ENCODE data around the gene RAF1. TPM values are rescaled to one million over a fixed set of nuclear protein-coding genes. Genes with fewer than 3 reads are reported as not detected.

RAF1 gene
- total and polyA plus RNA-seq, 2 donors (not counting 3 experiments of a cell fraction or from before 2014, with no cell fraction given) = 73.8 to 86.2 TPM

DNA sequence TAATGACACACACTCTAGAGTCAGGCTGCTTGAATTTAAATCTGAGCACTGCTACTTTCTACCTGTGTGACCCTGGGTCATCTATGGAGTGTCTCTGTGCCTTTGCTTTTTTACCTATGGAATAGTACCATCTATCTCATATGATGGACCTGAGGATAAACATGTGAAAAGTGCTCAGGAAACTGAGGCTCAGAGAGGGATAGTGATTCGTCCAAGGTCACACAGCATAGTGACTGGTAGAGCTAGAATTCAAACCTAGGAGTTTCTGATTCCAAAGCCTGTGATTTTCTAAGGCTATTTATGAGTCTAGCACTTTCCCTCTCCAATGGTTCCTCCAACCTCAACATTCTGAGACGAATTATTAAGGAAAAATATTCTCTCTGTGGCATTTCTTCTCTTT, 32.0 kb upstream of the RAF1 start:
- no peak for TF ChIP-seq CTCF (IDR thresholded peaks at IDR 0.05; ENCODE audit: extremely low read depth in 1 of 2, insufficient read depth in 1 of 2, low read depth in 1 of 2, low read length in 2 of 2)
- TF ChIP-seq EZH2 (IDR thresholded peaks at IDR 0.05; ENCODE audit: borderline replicate concordance, low read depth, low read length, severe bottlenecking) = no peak
- no peak for TF ChIP-seq POLR2A (IDR thresholded peaks at IDR 0.05; ENCODE audit: low read depth, low read length)
- dilution Hi-C loops (cut with MboI; ENCODE audit: extremely low pct_ligation_motif_present, low sequenced_read_pairs) = no loop called here

GRCh38 chr3:12695112-12695511, 31.2 kb upstream of the RAF1 start:
- BruUV-seq (replicated peaks) = no TSS peak
- FAIRE-seq (no peak), DNase-seq (ENCODE audit: low read depth, low spot score) (no peak)
- H3K27me3 ChIP-seq (ENCODE audit: control insufficient read depth in 2 of 2, insufficient read depth in 2 of 2, low read length in 2 of 2) = peaks cover 0 to 2% of the 10 kb centered on the region in 2 experiments
- no peaks in the 10 kb centered on the region for H3K79me2 ChIP-seq (ENCODE audit: control insufficient read depth, insufficient read depth, low read length)
- no peaks in the 10 kb centered on the region for H3K9me3 ChIP-seq (replicated peaks; ENCODE audit: control insufficient read depth, insufficient read depth, low read length)
- dilution Hi-C loops (cut with MboI; ENCODE audit: extremely low pct_ligation_motif_present, low sequenced_read_pairs) (no loop called here), intact Hi-C loops (cut with micrococcal nuclease) (no loop called here)
- H3K4me1 ChIP-seq (ENCODE audit: control insufficient read depth, extremely low read depth, insufficient read depth, low read length) = no peaks in the 10 kb centered on the region
- no peaks in the 10 kb centered on the region for H3K36me3 ChIP-seq (ENCODE audit: control insufficient read depth in 2 of 2, extremely low read depth in 1 of 2, insufficient read depth in 2 of 2, low read length in 2 of 2)
- no peaks in the 10 kb centered on the region for H3K9me1 ChIP-seq (replicated peaks; ENCODE audit: control insufficient read depth, extremely low read depth, insufficient read depth, low read length)
- no peak for TF ChIP-seq MYC (IDR thresholded peaks at IDR 0.05; ENCODE audit: low read depth, low read length)
- no peak for TF ChIP-seq JUN (IDR thresholded peaks at IDR 0.05; ENCODE audit: borderline replicate concordance, insufficient read depth, insufficient read length, low read depth)
- no peak for TF ChIP-seq MAX (IDR thresholded peaks at IDR 0.05; ENCODE audit: insufficient read depth, insufficient read length)
- no peak for TF ChIP-seq GATA2 (IDR thresholded peaks at IDR 0.05; ENCODE audit: insufficient read depth, insufficient read length, low read depth, low read length)
- no peak for TF ChIP-seq POLR2A (IDR thresholded peaks at IDR 0.05; ENCODE audit: low read depth, low read length)
- TF ChIP-seq CTCF (IDR thresholded peaks at IDR 0.05; ENCODE audit: extremely low read depth in 1 of 2, insufficient read depth in 1 of 2, low read depth in 1 of 2, low read length in 2 of 2) = no peak
- no peak for TF ChIP-seq EZH2 (IDR thresholded peaks at IDR 0.05; ENCODE audit: borderline replicate concordance, low read depth, low read length, severe bottlenecking)
- no peak for TF ChIP-seq FOS (IDR thresholded peaks at IDR 0.05; ENCODE audit: borderline replicate concordance, insufficient read depth, low read length)
- TF ChIP-seq POLR2AphosphoS5 (IDR thresholded peaks at IDR 0.05; ENCODE audit: insufficient read depth, low read depth, low read length) = no peak
- no peak overlapping the region for H2AFZ ChIP-seq (ENCODE audit: low read depth, low read length)
- no peaks in the 10 kb centered on the region for H4K20me1 ChIP-seq (replicated peaks; ENCODE audit: control insufficient read depth, extremely low read depth, insufficient read depth, low read length)
- no peak overlapping the region for H3K4me3 ChIP-seq (replicated peaks in 1 of 3; ENCODE audit: insufficient read depth in 1 of 3, low read depth in 1 of 3, low read length in 3 of 3)
- ChIA-PET POLR2A (no interaction called here), CTCF (no interaction called here)
- no peak overlapping the region for H3K27ac ChIP-seq (ENCODE audit: insufficient read depth, low read depth, low read length)
- H3K9ac ChIP-seq (replicated peaks; ENCODE audit: extremely low read depth, insufficient read depth, low read length) = no peak overlapping the region
- H3K4me2 ChIP-seq (ENCODE audit: insufficient read depth, low read length) = no peak overlapping the region

More for the DNA sequence above, 32.0 kb upstream of the RAF1 start:
- Histone ChIP-seq H3K79me2 (ENCODE audit: control insufficient read depth, insufficient read depth, low read length) (no peaks in the 10 kb centered on the region), H3K36me3 (ENCODE audit: control insufficient read depth in 2 of 2, extremely low read depth in 1 of 2, insufficient read depth in 2 of 2, low read length in 2 of 2) (no peaks in the 10 kb centered on the region), H3K9me3 (replicated peaks; ENCODE audit: control insufficient read depth, insufficient read depth, low read length) (no peaks in the 10 kb centered on the region), H3K4me2 (ENCODE audit: insufficient read depth, low read length) (no peak overlapping the region), H3K9me1 (replicated peaks; ENCODE audit: control insufficient read depth, extremely low read depth, insufficient read depth, low read length) (no peaks in the 10 kb centered on the region), H4K20me1 (replicated peaks; ENCODE audit: control insufficient read depth, extremely low read depth, insufficient read depth, low read length) (no peaks in the 10 kb centered on the region), H3K9ac (replicated peaks; ENCODE audit: extremely low read depth, insufficient read depth, low read length) (no peak overlapping the region), H3K4me3 (replicated peaks in 1 of 3; ENCODE audit: insufficient read depth in 1 of 3, low read depth in 1 of 3, low read length in 3 of 3) (no peak overlapping the region), H3K27me3 (ENCODE audit: control insufficient read depth in 2 of 2, insufficient read depth in 2 of 2, low read length in 2 of 2) (peaks cover 0 to 2% of the 10 kb centered on the region in 2 experiments), H2AFZ (ENCODE audit: low read depth, low read length) (no peak overlapping the region), H3K4me1 (ENCODE audit: control insufficient read depth, extremely low read depth, insufficient read depth, low read length) (no peaks in the 10 kb centered on the region), H3K27ac (ENCODE audit: insufficient read depth, low read depth, low read length) (no peak overlapping the region)
- ChIA-PET CTCF (no interaction called here), POLR2A (no interaction called here)
- intact Hi-C loops (cut with micrococcal nuclease) = no loop called here
- DNase-seq (ENCODE audit: low read depth, low spot score) (no peak), FAIRE-seq (no peak)
- no TSS peak for BruUV-seq (replicated peaks)

All from endothelial cell of umbilical vein (primary cell).